GM19397 (cell line): ENCODE results near the gene ERC1.
"Not testable (repeated sequence)": the region's sequence is repeated elsewhere in the genome, so short reads cannot be mapped to it uniquely, and the experiment has no call there.

Experiments
- ATAC-seq: cut with Tn5 transposase; IDR thresholded peaks from one replicate; pipeline ENCODE4 v1.9.1; 2021; ENCODE audit warnings: mild to moderate bottlenecking, moderate library complexity; ENCODE audit not compliant: unreplicated experiment

ERC1 gene

GRCh38 chr12:1020389-1020788 is 29.4 kb downstream of the ERC1 start:
- ATAC-seq = no peak

- no peak for ATAC-seq
Measured at GRCh38 chr12:1022032-1022970, 31.3 kb downstream of the ERC1 start.

DNA sequence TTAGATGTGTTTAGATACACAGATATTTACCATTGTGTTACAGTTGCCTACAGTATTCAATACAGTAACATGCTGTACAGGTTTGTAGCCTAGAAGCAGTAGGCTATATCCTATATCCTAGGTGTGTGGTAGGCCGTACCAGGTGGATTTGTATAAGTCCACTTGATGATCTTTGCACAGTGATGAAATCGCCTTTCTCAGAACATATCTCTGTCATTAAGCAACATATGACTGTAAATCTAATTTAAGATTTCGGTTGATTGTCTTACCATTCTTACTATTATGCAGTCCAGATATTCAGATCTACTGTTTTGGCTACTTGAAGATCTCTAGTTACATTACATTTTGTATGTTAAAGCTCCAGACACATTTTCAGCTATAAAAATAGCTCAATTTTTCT is 39.8 kb downstream of the ERC1 start:
- no peak for ATAC-seq

- no peak for ATAC-seq
Measured at GRCh38 chr12:1034243-1034642, 43.2 kb downstream of the ERC1 start.

DNA sequence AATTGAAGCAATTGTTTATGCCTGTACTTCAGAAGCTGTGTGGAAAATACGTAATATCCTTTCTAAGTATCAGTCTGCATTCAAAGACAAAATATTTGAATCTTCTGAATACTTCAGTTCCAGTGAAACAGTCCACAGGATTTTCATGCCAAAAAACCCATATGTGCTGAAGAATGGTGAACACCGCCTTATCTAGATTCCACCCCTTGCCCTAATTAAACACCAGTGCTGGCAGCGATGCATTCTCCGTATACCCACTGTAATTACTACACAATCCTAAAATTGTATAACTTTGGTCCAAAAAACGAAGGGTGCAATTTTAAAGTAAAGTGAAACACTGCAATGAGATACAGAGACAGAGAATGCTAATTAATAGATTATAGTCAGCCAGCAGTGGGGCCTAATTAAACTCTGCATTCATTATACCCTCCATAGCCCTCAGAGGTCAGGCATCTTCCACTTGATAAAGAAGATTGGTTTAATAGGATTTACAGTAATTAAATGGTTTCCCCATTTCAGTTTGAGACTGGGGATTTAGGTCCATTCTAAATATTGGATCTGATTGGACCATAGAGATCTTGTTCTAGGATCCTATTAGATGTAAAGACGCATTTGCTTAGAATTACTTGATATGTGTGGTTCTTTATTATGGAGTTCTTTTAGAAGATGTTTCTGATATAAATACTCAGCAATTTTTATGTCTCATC is 43.9 kb downstream of the ERC1 start:
- no peak for ATAC-seq

DNA sequence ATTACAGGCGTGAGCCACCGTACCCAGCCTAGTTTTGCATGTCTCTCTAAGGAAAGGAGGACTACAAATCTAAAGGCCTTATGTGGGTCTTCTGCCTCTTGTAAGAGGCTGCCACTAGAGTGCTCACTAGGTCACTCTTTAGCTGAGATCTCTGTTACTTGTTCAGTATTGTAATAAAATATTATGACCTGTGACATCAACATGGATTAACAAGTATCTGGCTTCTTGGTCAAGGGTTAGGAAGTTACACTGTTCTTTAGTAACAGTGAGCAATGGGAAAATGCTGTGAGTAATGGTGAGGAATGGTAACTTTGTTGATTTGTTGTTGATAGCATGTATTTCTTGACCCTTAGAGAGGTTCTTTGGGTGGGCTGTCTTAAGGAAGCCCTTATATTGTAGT is 50.5 kb downstream of the ERC1 start:
- ATAC-seq = no peak

DNA sequence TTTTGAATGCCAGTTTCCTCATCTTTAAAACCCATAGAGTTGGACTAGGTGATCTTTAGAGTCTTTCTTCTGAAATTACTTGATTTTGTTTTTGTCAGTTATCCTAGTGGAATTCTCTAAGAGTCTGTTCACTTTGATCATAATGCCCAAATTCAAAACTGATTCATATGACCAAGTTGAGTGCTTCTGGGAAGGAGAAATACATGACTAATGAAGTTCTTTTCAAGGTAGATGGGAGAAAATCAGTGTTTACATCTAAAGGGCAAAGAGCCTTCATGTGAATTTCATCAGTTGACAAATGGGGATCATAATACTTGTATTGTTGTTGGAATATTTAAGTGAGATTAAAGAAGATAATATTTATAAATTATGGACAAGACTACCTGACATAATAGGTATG is 53.2 kb downstream of the ERC1 start:
- ATAC-seq = no peak

DNA sequence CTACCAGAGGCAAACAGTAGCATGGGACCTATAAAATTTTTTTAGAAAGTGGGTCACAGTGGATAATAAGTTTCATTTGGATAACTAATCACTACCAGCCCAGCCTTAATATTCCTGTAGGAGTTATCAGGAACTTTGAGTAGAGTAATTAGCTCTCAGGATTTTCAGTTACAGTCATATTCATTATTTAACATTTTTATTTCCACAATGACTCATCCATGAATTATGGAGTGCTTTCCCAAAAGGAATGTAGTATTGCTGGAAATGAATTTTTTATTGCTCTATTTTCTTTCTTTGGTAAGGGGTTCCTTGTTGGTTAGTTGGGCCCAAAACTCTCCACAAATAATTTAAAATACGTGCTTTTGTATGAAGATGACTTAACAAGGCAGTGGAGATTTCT is 53.7 kb downstream of the ERC1 start:
- no peak for ATAC-seq

- no peak for ATAC-seq
Measured at GRCh38 chr12:1046727-1047126, 55.7 kb downstream of the ERC1 start.

GRCh38 chr12:1047898-1048660 is 57.1 kb downstream of the ERC1 start:
- no peak for ATAC-seq

GRCh38 chr12:1050059-1050707 is 59.2 kb downstream of the ERC1 start:
- no peak for ATAC-seq

DNA sequence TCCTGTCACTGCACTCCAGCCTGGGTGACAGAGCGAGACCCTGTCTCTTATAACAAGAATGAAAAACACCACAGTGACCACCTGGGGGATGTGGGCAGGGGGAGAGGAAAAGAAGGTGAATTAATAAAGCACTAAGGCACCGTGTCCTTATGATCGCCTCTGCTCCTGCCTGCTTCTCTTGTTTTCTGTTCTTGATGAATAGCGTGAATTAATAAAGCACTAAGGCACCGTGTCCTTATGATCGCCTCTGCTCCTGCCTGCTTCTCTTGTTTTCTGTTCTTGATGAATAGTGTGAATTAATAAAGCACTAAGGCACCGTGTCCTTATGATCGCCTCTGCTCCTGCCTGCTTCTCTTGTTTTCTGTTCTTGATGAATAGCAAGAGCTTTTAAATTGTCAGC is 60.6 kb downstream of the ERC1 start:
- ATAC-seq = not testable (repeated sequence)

- ATAC-seq = no peak
Measured at GRCh38 chr12:1053690-1054089, 62.7 kb downstream of the ERC1 start.

DNA sequence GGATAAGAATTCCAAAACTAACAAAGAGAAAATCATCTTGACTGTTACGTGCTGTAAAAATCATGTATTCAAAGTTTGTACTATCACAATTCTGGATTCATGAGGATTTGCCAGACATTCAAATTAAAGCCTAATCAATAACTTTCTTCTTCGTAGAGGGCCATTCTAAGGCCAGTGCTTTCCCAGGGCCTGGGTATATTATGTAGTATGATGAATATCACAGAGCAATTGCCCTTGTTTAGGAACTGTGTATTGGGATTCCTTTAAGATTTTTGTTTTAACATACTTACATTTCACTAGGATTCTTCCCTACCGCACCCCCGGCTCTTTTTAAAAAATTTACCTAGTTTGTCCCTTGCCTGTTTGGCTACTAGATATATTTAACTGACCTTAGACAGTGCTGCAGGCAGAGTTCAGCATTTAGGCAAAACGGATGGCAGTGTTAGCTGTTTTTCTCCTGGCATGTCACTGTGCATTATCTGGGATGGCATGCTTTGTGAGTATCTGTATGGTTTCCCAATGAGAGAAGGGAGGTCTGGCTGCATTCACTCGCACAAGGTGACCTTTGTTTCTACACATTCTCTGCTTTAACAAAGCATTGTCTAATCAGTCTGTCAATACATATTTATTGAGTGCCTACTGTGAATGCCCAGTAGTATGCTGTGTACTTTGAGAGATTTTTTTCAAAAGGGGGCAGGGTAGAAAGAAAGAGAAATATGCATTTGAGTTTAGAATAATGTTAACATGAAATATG is 63.3 kb downstream of the ERC1 start:
- no peak for ATAC-seq

DNA sequence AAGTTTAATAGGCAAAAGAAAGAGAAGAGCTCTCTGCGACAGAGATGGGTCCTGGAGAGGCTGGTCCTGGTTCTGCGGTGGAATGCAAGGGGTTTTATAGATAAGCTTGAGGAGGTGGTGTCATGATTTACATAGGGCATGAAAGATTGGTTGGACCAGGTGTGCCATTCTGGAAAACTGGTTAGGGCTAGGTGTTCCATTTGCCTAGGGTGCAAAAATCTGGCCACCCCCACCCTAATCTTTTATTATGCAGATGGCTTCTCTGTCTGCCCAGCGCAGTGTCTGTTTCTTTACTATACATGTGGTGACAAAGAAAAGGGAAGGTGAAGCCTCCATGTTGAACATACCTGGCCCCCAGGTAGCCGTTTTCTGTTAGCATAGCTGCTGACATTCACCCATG is 65.4 kb downstream of the ERC1 start:
- no peak for ATAC-seq

GRCh38 chr12:1058423-1058822 is 67.4 kb downstream of the ERC1 start:
- no peak for ATAC-seq

DNA sequence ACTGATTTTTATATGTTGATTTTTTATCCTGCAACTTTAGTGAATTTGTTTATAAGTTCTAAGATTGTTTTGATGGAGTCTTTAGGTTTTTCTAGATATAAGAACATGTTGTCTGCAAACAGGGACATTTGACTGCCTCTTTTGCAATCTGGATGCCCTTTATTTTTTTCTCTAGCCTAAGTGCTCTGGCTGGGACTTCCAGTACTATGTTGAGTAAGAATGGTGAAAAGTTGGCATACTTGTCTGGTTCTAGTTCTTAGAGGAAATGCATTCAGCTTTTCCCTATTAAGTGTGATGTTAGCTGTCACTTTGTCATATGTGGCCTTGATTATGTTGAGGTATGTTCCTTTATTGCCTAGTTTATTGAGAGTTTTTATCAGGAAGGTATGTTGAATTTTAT is 68.1 kb downstream of the ERC1 start:
- ATAC-seq = no peak

- no peak for ATAC-seq
Measured at GRCh38 chr12:1063852-1064251, 72.8 kb downstream of the ERC1 start.

DNA sequence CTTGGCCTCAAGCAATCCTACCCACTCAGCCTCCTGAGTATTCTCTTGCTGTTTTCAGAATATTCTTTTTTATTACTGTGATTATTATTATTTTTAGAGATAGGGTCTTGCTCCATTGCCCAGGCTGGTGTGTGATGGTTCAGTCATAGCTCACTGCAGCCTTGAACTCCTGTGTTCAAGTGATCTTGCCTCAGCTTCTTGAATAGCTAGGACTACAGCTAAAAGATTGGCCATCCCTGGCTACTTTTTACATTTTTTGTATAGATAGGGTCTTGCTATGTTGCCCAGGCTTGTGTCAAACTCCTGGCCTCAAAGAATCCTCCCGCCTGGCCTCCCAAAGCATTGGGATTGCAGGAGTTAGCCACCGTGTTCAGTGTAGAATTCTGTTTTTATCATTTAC is 73.3 kb downstream of the ERC1 start:
- ATAC-seq = no peak

DNA sequence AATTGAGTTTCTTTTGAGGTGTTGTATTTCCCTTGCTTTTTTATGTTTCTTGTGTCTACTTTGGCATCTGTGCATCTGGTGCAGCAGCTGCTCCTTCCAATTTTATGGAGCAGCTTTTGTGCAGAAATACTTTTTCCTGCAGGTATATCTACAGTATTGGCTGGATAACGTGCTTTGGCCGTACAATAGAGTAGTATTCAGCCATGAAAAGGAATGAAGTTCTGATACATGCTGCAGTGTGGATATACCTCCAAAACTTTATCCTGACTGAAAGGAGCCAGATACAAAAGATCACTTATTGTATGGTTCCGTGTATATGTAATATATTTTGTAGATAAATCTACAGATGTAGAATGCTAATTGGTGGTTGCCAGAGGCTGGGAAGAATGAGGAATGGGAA is 74.6 kb downstream of the ERC1 start:
- ATAC-seq = no peak
